AG04450 (cell line): ENCODE results near the gene RAD23B. TPM values are rescaled to one million over a fixed set of nuclear protein-coding genes. Genes with fewer than 3 reads are reported as not detected.

Experiments used
- CTCF ChIA-PET: fragments of 300-600, 350-600 bp; formaldehyde crosslinking; extraction: SDS; loops from one replicate; lab custom pipeline; 2022; ENCODE audit warnings: antibody characterized with exemption, inconsistent platforms; lab: Charles Lee
- POLR2A ChIA-PET: fragments of 350-600 bp; formaldehyde crosslinking; extraction: SDS; loops from one replicate; lab custom pipeline; 2021; ENCODE audit warnings: antibody characterized with exemption, inconsistent platforms; lab: Yijun Ruan, JAX
- DNase-seq: peaks from one replicate; pipeline ENCODE4 v3.0.0-alpha.2; 2011; ENCODE audit warnings: low read depth, low spot score
- H3K27ac ChIP-seq: one replicate; pipeline ENCODE4 v1.5.1; 2012; ENCODE audit warnings: low read depth, low read length, control low read depth
- H3K27me3 ChIP-seq: one replicate; pipeline ENCODE4 v1.6.0; 2012; ENCODE audit warnings: low read length; ENCODE audit not compliant: control insufficient read depth, insufficient read depth
- H3K4me3 ChIP-seq: 2 replicates; pipeline ENCODE4 v1.5.1; 2011; ENCODE audit warnings: mild to moderate bottlenecking, low read depth, low read length, control low read depth
- H3K9me3 ChIP-seq: 2 replicates; pipeline ENCODE4 v1.5.1; 2012; ENCODE audit warnings: low read length; ENCODE audit not compliant: control insufficient read depth, insufficient read depth
- polyA plus RNA-seq: library from polyadenylated mRNA; depleted of rRNA; stranded (reverse); fragments of >200 nt; gene quantifications from 2 replicates; pipeline ENCODE4 v1.2.3, GENCODE V29; 2011
- TF ChIP-seq, protein P1 (sequence below): IDR thresholded peaks from 2 replicates; pipeline ENCODE4 v1.5.1; 2011; ENCODE audit warnings: low read depth, low read length, control low read depth, inconsistent platforms

The RAD23B gene
- polyA plus RNA-seq, 1 experiment = 224 TPM

DNA sequence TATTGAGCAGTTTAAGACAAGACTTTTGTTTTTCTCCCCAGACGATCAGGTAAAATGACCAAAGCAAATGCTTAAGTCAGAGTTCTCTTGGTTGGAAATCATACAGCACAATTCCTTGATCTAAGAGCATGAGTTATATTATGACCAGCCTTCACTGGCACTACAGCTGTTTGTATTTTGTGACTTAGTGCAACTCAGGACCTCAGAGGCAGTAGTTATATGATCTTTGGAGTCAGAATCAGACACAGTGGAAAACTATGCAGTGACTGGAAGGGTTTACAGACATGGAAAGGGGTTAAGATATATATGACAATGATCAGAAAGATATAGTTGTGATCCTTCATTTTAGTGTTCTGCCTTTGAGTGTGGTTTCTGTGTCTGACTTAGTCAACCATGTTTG is 24.3 kb downstream of the RAD23B start:
- Histone ChIP-seq H3K4me3 (no peak overlapping the region), H3K27me3 (no peaks in the 10 kb centered on the region), H3K9me3 (no peaks in the 10 kb centered on the region), H3K27ac (no peak overlapping the region)
- CTCF ChIA-PET = interaction anchor here (0.8 to 1.3 kb wide), 2 partner anchors 34 to 169 kb away, joined by 4 to 8 read pairs; no protein-coding TSS in a partner anchor
- no peak for DNase-seq
- POLR2A ChIA-PET = no interaction called here
- TF ChIP-seq, protein P1, sequence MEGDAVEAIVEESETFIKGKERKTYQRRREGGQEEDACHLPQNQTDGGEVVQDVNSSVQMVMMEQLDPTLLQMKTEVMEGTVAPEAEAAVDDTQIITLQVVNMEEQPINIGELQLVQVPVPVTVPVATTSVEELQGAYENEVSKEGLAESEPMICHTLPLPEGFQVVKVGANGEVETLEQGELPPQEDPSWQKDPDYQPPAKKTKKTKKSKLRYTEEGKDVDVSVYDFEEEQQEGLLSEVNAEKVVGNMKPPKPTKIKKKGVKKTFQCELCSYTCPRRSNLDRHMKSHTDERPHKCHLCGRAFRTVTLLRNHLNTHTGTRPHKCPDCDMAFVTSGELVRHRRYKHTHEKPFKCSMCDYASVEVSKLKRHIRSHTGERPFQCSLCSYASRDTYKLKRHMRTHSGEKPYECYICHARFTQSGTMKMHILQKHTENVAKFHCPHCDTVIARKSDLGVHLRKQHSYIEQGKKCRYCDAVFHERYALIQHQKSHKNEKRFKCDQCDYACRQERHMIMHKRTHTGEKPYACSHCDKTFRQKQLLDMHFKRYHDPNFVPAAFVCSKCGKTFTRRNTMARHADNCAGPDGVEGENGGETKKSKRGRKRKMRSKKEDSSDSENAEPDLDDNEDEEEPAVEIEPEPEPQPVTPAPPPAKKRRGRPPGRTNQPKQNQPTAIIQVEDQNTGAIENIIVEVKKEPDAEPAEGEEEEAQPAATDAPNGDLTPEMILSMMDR = no peak

DNA sequence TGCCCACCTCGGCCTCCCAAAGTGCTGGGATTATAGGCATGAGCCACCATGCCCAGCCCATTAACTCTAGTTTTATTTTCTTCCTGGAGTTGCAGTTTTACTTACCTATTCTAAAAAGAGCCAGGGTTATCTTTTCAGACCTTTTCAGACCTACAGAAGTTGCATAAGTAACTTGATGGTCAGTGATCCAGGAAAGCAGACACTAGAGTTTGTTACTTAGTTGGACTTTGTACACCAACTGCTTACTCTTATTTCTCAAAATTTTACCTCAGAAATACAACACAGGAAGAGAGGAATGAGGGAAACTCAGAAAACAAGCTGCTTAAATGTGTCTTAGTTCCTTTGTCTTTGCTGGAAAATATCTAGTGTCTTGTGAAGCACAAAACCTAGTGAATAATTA is 25.4 kb downstream of the RAD23B start:
- Histone ChIP-seq H3K9me3 (no peaks in the 10 kb centered on the region), H3K4me3 (no peak overlapping the region), H3K27ac (no peak overlapping the region), H3K27me3 (no peaks in the 10 kb centered on the region)
- POLR2A ChIA-PET = interaction anchor here (0.6 kb wide), 1 partner anchor 181 kb away, joined by 3 read pairs; no protein-coding TSS in a partner anchor
- TF ChIP-seq, protein P1 = no peak
- DNase-seq = no peak
- CTCF ChIA-PET = interaction anchor here (1.5 kb wide), 1 partner anchor 33 kb away, joined by 8 read pairs; no protein-coding TSS in a partner anchor

- POLR2A ChIA-PET = interaction anchor here (0.6 to 0.7 kb wide), 2 partner anchors 23 to 35 kb away, joined by 4 to 12 read pairs; no protein-coding TSS in a partner anchor
- no peaks in the 10 kb centered on the region for H3K27me3 ChIP-seq
- H3K27ac ChIP-seq = no peak overlapping the region
- no peak for DNase-seq
- TF ChIP-seq, protein P1 = no peak
- CTCF ChIA-PET = interaction anchor here (1.5 kb wide), 1 partner anchor 32 kb away, joined by 8 read pairs; no protein-coding TSS in a partner anchor
- no peaks in the 10 kb centered on the region for H3K9me3 ChIP-seq
- no peak overlapping the region for H3K4me3 ChIP-seq
Observed at GRCh38 chr9:107309271-107309670, 26.2 kb downstream of the RAD23B start.

- POLR2A ChIA-PET = interaction anchor here (0.7 kb wide), 1 partner anchor 29 kb away, joined by 3 read pairs; no protein-coding TSS in a partner anchor
- no peaks in the 10 kb centered on the region for H3K27me3 ChIP-seq
- no peak overlapping the region for H3K27ac ChIP-seq
Observed at GRCh38 chr9:107312376-107313050, 29.4 kb downstream of the RAD23B start.

More at GRCh38 chr9:107312376-107313050, 29.4 kb downstream of the RAD23B start:
- TF ChIP-seq, protein P1 = no peak
- no peak overlapping the region for H3K4me3 ChIP-seq
- CTCF ChIA-PET = interaction anchor here (0.8 kb wide), 1 partner anchor 29 kb away, joined by 3 read pairs; no protein-coding TSS in a partner anchor
- H3K9me3 ChIP-seq = no peaks in the 10 kb centered on the region
- peak; percentile 23 for DNase-seq
